OCI-M1 (cell line): ENCODE data around the gene DCLK1.
"Not testable (repeated sequence)": the region's sequence is repeated elsewhere in the genome, so short reads cannot be mapped to it uniquely, and the experiment has no call there.

Source experiments
- DNase-seq: peaks from one replicate; lab custom pipeline; 2025; lab: John Stamatoyannopoulos, UW

The DCLK1 gene

GRCh38 chr13:36130552-36131221 is 495 bp downstream of the DCLK1 start:
- no peak for DNase-seq

- DNase-seq, result no peak
Observed at GRCh38 chr13:36130193-36130551, 1.0 kb downstream of the DCLK1 start.

- no peak for DNase-seq
Observed at GRCh38 chr13:36129539-36129938, 1.6 kb downstream of the DCLK1 start.

GRCh38 chr13:36126491-36126890 is 4.7 kb downstream of the DCLK1 start:
- no peak for DNase-seq

- DNase-seq, result no peak
Observed at GRCh38 chr13:36125841-36126240, 5.3 kb downstream of the DCLK1 start.

GRCh38 chr13:36124236-36124822 is 6.9 kb downstream of the DCLK1 start:
- no peak for DNase-seq

- no peak for DNase-seq
Observed at GRCh38 chr13:36115306-36115705, 15.9 kb downstream of the DCLK1 start.

GRCh38 chr13:36114233-36114632 is 16.9 kb downstream of the DCLK1 start:
- no peak for DNase-seq

- no peak for DNase-seq
Observed at GRCh38 chr13:36108954-36109353, 22.2 kb downstream of the DCLK1 start.

GRCh38 chr13:36108342-36108741 is 22.8 kb downstream of the DCLK1 start:
- no peak for DNase-seq

GRCh38 chr13:36107521-36107920 is 23.7 kb downstream of the DCLK1 start:
- no peak for DNase-seq

- no peak for DNase-seq
Observed at GRCh38 chr13:36105726-36106125, 25.5 kb downstream of the DCLK1 start.

- no peak for DNase-seq
Observed at GRCh38 chr13:36102721-36103120, 28.5 kb downstream of the DCLK1 start.

GRCh38 chr13:36101907-36102306 is 29.3 kb downstream of the DCLK1 start:
- DNase-seq, result not testable (repeated sequence)

- no peak for DNase-seq
Observed at GRCh38 chr13:36101157-36101556, 30.0 kb downstream of the DCLK1 start.

- DNase-seq, result no peak
Observed at GRCh38 chr13:36098080-36098479, 33.1 kb downstream of the DCLK1 start.

GRCh38 chr13:36096461-36097416 is 34.4 kb downstream of the DCLK1 start:
- DNase-seq, result no peak

GRCh38 chr13:36094478-36094877 is 36.7 kb downstream of the DCLK1 start:
- no peak for DNase-seq

GRCh38 chr13:36090592-36090991 is 40.6 kb downstream of the DCLK1 start:
- DNase-seq, result no peak

- no peak for DNase-seq
Observed at GRCh38 chr13:36089130-36089647, 42.0 kb downstream of the DCLK1 start.

GRCh38 chr13:36088463-36088862 is 42.7 kb downstream of the DCLK1 start:
- DNase-seq, result no peak

- no peak for DNase-seq
Observed at GRCh38 chr13:36088001-36088400, 43.2 kb downstream of the DCLK1 start.

- no peak for DNase-seq
Observed at GRCh38 chr13:36086117-36086516, 45.1 kb downstream of the DCLK1 start.
